GM23338 (cell line): ENCODE measurements around the gene MYOCD.

Experiments used
- CREB1 ChIP-seq: fragments of 250-450 bp; sonication (Bioruptor Pico); IDR thresholded peaks from 2 replicates; pipeline ENCODE4 v1.5.0; 2020; ENCODE audit warnings: low read depth, mild to moderate bottlenecking, moderate library complexity
- CTCF ChIP-seq, 2 experiments: fragments of 200-600 bp in 1 of 2; sonication (generic) in 1 of 2; conservative IDR thresholded peaks; 2 replicates each; pipeline versions ENCODE4 v1.5.1 to v1.6.1; 2016 to 2017; ENCODE audit warnings: antibody characterized with exemption in 2 of 2, low read depth in 2 of 2, mild to moderate bottlenecking in 2 of 2, moderate library complexity in 1 of 2
- ETS1 ChIP-seq: IDR thresholded peaks from 2 replicates; pipeline ENCODE4 v1.6.1; 2016; ENCODE audit warnings: antibody characterized with exemption
- EZH2 ChIP-seq: fragments of 200-600 bp; sonication (generic); IDR thresholded peaks from one replicate; pipeline ENCODE4 v1.8.0; 2017; ENCODE audit warnings: antibody characterized with exemption, mild to moderate bottlenecking, low read depth; ENCODE audit not compliant: unreplicated experiment
- EZH2phosphoT487 ChIP-seq: fragments of 200-600 bp; sonication (generic); IDR thresholded peaks from one replicate; pipeline ENCODE4 v1.8.1; 2018; ENCODE audit warnings: antibody characterized with exemption; ENCODE audit not compliant: unreplicated experiment
- JUNB ChIP-seq: IDR thresholded peaks from one replicate; pipeline ENCODE4 v1.6.1; 2016; ENCODE audit warnings: antibody characterized with exemption; ENCODE audit not compliant: unreplicated experiment
- POLR2AphosphoS5 ChIP-seq: IDR thresholded peaks from 2 replicates; pipeline ENCODE4 v1.6.1; 2016; ENCODE audit warnings: antibody characterized with exemption, low read depth
- REST ChIP-seq: IDR thresholded peaks from one replicate; pipeline ENCODE4 v1.6.1; 2018; ENCODE audit warnings: antibody characterized with exemption; ENCODE audit not compliant: unreplicated experiment
- STAT1 ChIP-seq: IDR thresholded peaks from one replicate; pipeline ENCODE4 v1.6.1; 2016; ENCODE audit warnings: antibody characterized with exemption; ENCODE audit not compliant: unreplicated experiment

- TF ChIP-seq CTCF (conservative IDR thresholded peaks at IDR 0.05; ENCODE audit: low read depth in 2 of 2) (no peak), EZH2phosphoT487 (no peak), POLR2AphosphoS5 (no peak), REST (no peak), ETS1 (no peak), JUNB (no peak), EZH2 (no peak), CREB1 (no peak), STAT1 (no peak)
These were observed 17.2 kb upstream of the MYOCD start for GRCh38 chr17:12648498-12648897.
